GM18951 (cell line): ENCODE data around the gene DPP10.
"Not testable (repeated sequence)": the region's sequence is repeated elsewhere in the genome, so short reads cannot be mapped to it uniquely, and the experiment has no call there.

Experiments
- POLR2A ChIP-seq: IDR thresholded peaks from 4 replicates; pipeline ENCODE4 v1.6.1; 2011; ENCODE audit warnings: mild to moderate bottlenecking; ENCODE audit not compliant: insufficient read length, insufficient read depth; ENCODE audit errors: extremely low read depth
- in situ Hi-C: fragments of 300-500 bp; cut with MboI; formaldehyde crosslinking; loops from one replicate; pipeline ENCODE4 v1.12.0; 2022; ENCODE audit warnings: low sequenced_read_pairs, mixed read lengths, inconsistent platforms; ENCODE audit not compliant: unreplicated experiment

The DPP10 gene

GRCh38 chr2:114464961-114465706, 22.7 kb downstream of the DPP10 start:
- no peak for TF ChIP-seq POLR2A
- in situ Hi-C loops, result no loop called here

- in situ Hi-C loops, result no loop called here
- TF ChIP-seq POLR2A, result no peak
These were observed 25.9 kb downstream of the DPP10 start for GRCh38 chr2:114468343-114468742.

GRCh38 chr2:114472246-114472645, 29.8 kb downstream of the DPP10 start:
- TF ChIP-seq POLR2A, result no peak
- in situ Hi-C loops, result no loop called here

- TF ChIP-seq POLR2A, result no peak
- in situ Hi-C loops, result no loop called here
These were observed 30.3 kb downstream of the DPP10 start for GRCh38 chr2:114472726-114473125.

GRCh38 chr2:114488841-114489530, 46.5 kb downstream of the DPP10 start:
- TF ChIP-seq POLR2A, result no peak
- in situ Hi-C loops, result no loop called here

- no peak for TF ChIP-seq POLR2A
- in situ Hi-C loops, result no loop called here
These were observed 52.6 kb downstream of the DPP10 start for GRCh38 chr2:114495046-114495445.

GRCh38 chr2:114496959-114497358, 54.5 kb downstream of the DPP10 start:
- no peak for TF ChIP-seq POLR2A
- in situ Hi-C loops, result no loop called here

GRCh38 chr2:114499101-114499500, 56.7 kb downstream of the DPP10 start:
- TF ChIP-seq POLR2A, result no peak
- in situ Hi-C loops, result no loop called here

- in situ Hi-C loops, result no loop called here
These were observed 65.3 kb downstream of the DPP10 start for GRCh38 chr2:114507744-114508143.

GRCh38 chr2:114515882-114516281, 73.4 kb downstream of the DPP10 start:
- TF ChIP-seq POLR2A, result no peak
- in situ Hi-C loops, result no loop called here

More at GRCh38 chr2:114507744-114508143, 65.3 kb downstream of the DPP10 start:
- no peak for TF ChIP-seq POLR2A

GRCh38 chr2:114517580-114517979, 75.1 kb downstream of the DPP10 start:
- in situ Hi-C loops, result no loop called here
- TF ChIP-seq POLR2A, result no peak

- in situ Hi-C loops, result no loop called here
- TF ChIP-seq POLR2A, result no peak
These were observed 76.3 kb downstream of the DPP10 start for GRCh38 chr2:114518738-114519137.

- in situ Hi-C loops, result not testable (repeated sequence)
These were observed 80.2 kb downstream of the DPP10 start for GRCh38 chr2:114522612-114523011.

- no peak for TF ChIP-seq POLR2A
- in situ Hi-C loops, result no loop called here
These were observed 83.5 kb downstream of the DPP10 start for GRCh38 chr2:114525955-114526354.

- in situ Hi-C loops, result no loop called here
- no peak for TF ChIP-seq POLR2A
These were observed 84.4 kb downstream of the DPP10 start for GRCh38 chr2:114526841-114527240.
